Measurements from ENCODE around the gene PARP14.
A peak's percentile ranks its signal among the peaks of the same experiment; 100 is the strongest.
"Not testable (repeated sequence)": the region's sequence is repeated elsewhere in the genome, so short reads cannot be mapped to it uniquely, and the experiment has no call there.

The PARP14 gene

GRCh38 chr3:122680475-122681283, at the start of gene PARP14:
Gene PARP14 (plus strand): TSS chr3:122680839. CDS start chr3:122680884, 45 bp downstream.
- no peaks in the 10 kb centered on the region for H3K9me3 ChIP-seq (ENCODE audit: control insufficient read depth, insufficient read depth, low read length)
- H3K36me3 ChIP-seq (ENCODE audit: control insufficient read depth, insufficient read depth, low read length), result no peaks in the 10 kb centered on the region
- peak within 1 kb of the TSS; percentile 55 for H3K9ac ChIP-seq (ENCODE audit: low read depth, low read length)
- H3K4me3 ChIP-seq (ENCODE audit: low read depth, low read length), result peak within 1 kb of the TSS; percentile 73
- peaks cover 5% of the 10 kb centered on the region for H3K4me1 ChIP-seq (ENCODE audit: control insufficient read depth, insufficient read depth, low read length)
- H3K27me3 ChIP-seq (ENCODE audit: control insufficient read depth, insufficient read depth, low read length), result peaks cover 15% of the 10 kb centered on the region

GRCh38 chr3:122635789-122636188, 44.9 kb upstream of the PARP14 start:
- Histone ChIP-seq H3K4me3 (ENCODE audit: low read depth, low read length) (no peak overlapping the region), H3K36me3 (ENCODE audit: control insufficient read depth, insufficient read depth, low read length) (no peaks in the 10 kb centered on the region), H3K27me3 (ENCODE audit: control insufficient read depth, insufficient read depth, low read length) (no peaks in the 10 kb centered on the region), H3K4me1 (ENCODE audit: control insufficient read depth, insufficient read depth, low read length) (no peaks in the 10 kb centered on the region), H3K9ac (ENCODE audit: low read depth, low read length) (no peak overlapping the region), H3K9me3 (ENCODE audit: control insufficient read depth, insufficient read depth, low read length) (no peaks in the 10 kb centered on the region)

GRCh38 chr3:122636697-122637096, 43.9 kb upstream of the PARP14 start:
- Histone ChIP-seq H3K4me1 (ENCODE audit: control insufficient read depth, insufficient read depth, low read length) (no peaks in the 10 kb centered on the region), H3K9me3 (ENCODE audit: control insufficient read depth, insufficient read depth, low read length) (no peaks in the 10 kb centered on the region), H3K27me3 (ENCODE audit: control insufficient read depth, insufficient read depth, low read length) (no peaks in the 10 kb centered on the region), H3K36me3 (ENCODE audit: control insufficient read depth, insufficient read depth, low read length) (no peaks in the 10 kb centered on the region), H3K9ac (ENCODE audit: low read depth, low read length) (no peak overlapping the region), H3K4me3 (ENCODE audit: low read depth, low read length) (no peak overlapping the region)

- H3K27me3 ChIP-seq (ENCODE audit: control insufficient read depth, insufficient read depth, low read length), result no peaks in the 10 kb centered on the region
- H3K36me3 ChIP-seq (ENCODE audit: control insufficient read depth, insufficient read depth, low read length), result no peaks in the 10 kb centered on the region
- no peak overlapping the region for H3K4me3 ChIP-seq (ENCODE audit: low read depth, low read length)
- H3K9me3 ChIP-seq (ENCODE audit: control insufficient read depth, insufficient read depth, low read length), result no peaks in the 10 kb centered on the region
- H3K9ac ChIP-seq (ENCODE audit: low read depth, low read length), result no peak overlapping the region
- no peaks in the 10 kb centered on the region for H3K4me1 ChIP-seq (ENCODE audit: control insufficient read depth, insufficient read depth, low read length)
These were observed 40.1 kb upstream of the PARP14 start for GRCh38 chr3:122640437-122640999.

GRCh38 chr3:122642935-122643334, 37.7 kb upstream of the PARP14 start:
- Histone ChIP-seq H3K4me3 (ENCODE audit: low read depth, low read length) (no peak overlapping the region), H3K9ac (ENCODE audit: low read depth, low read length) (no peak overlapping the region), H3K4me1 (ENCODE audit: control insufficient read depth, insufficient read depth, low read length) (no peaks in the 10 kb centered on the region), H3K27me3 (ENCODE audit: control insufficient read depth, insufficient read depth, low read length) (no peaks in the 10 kb centered on the region), H3K9me3 (ENCODE audit: control insufficient read depth, insufficient read depth, low read length) (no peaks in the 10 kb centered on the region), H3K36me3 (ENCODE audit: control insufficient read depth, insufficient read depth, low read length) (no peaks in the 10 kb centered on the region)

- H3K27me3 ChIP-seq (ENCODE audit: control insufficient read depth, insufficient read depth, low read length), result no peaks in the 10 kb centered on the region
- H3K9ac ChIP-seq (ENCODE audit: low read depth, low read length), result no peak overlapping the region
- H3K4me1 ChIP-seq (ENCODE audit: control insufficient read depth, insufficient read depth, low read length), result no peaks in the 10 kb centered on the region
- H3K9me3 ChIP-seq (ENCODE audit: control insufficient read depth, insufficient read depth, low read length), result no peaks in the 10 kb centered on the region
- no peak overlapping the region for H3K4me3 ChIP-seq (ENCODE audit: low read depth, low read length)
- H3K36me3 ChIP-seq (ENCODE audit: control insufficient read depth, insufficient read depth, low read length), result no peaks in the 10 kb centered on the region
These were observed 34.3 kb upstream of the PARP14 start for GRCh38 chr3:122646146-122646988.

GRCh38 chr3:122651233-122651907, 29.3 kb upstream of the PARP14 start:
- not testable (repeated sequence) for H3K4me3 ChIP-seq (ENCODE audit: low read depth, low read length); H3K4me1 ChIP-seq (ENCODE audit: control insufficient read depth, insufficient read depth, low read length); H3K27me3 ChIP-seq (ENCODE audit: control insufficient read depth, insufficient read depth, low read length); H3K36me3 ChIP-seq (ENCODE audit: control insufficient read depth, insufficient read depth, low read length); H3K9me3 ChIP-seq (ENCODE audit: control insufficient read depth, insufficient read depth, low read length); H3K9ac ChIP-seq (ENCODE audit: low read depth, low read length)

GRCh38 chr3:122651962-122652361, 28.7 kb upstream of the PARP14 start:
- H3K9me3 ChIP-seq (ENCODE audit: control insufficient read depth, insufficient read depth, low read length); H3K4me1 ChIP-seq (ENCODE audit: control insufficient read depth, insufficient read depth, low read length); H3K36me3 ChIP-seq (ENCODE audit: control insufficient read depth, insufficient read depth, low read length); H3K9ac ChIP-seq (ENCODE audit: low read depth, low read length); H3K4me3 ChIP-seq (ENCODE audit: low read depth, low read length); H3K27me3 ChIP-seq (ENCODE audit: control insufficient read depth, insufficient read depth, low read length): not testable (repeated sequence)

- not testable (repeated sequence) for H3K4me3 ChIP-seq (ENCODE audit: low read depth, low read length); H3K9me3 ChIP-seq (ENCODE audit: control insufficient read depth, insufficient read depth, low read length); H3K4me1 ChIP-seq (ENCODE audit: control insufficient read depth, insufficient read depth, low read length); H3K9ac ChIP-seq (ENCODE audit: low read depth, low read length); H3K27me3 ChIP-seq (ENCODE audit: control insufficient read depth, insufficient read depth, low read length); H3K36me3 ChIP-seq (ENCODE audit: control insufficient read depth, insufficient read depth, low read length)
These were observed 22.3 kb upstream of the PARP14 start for GRCh38 chr3:122658336-122658735.

GRCh38 chr3:122660297-122660974, 20.2 kb upstream of the PARP14 start:
- H3K4me3 ChIP-seq (ENCODE audit: low read depth, low read length), result no peak overlapping the region
- no peaks in the 10 kb centered on the region for H3K36me3 ChIP-seq (ENCODE audit: control insufficient read depth, insufficient read depth, low read length)
- no peaks in the 10 kb centered on the region for H3K27me3 ChIP-seq (ENCODE audit: control insufficient read depth, insufficient read depth, low read length)
- H3K9ac ChIP-seq (ENCODE audit: low read depth, low read length), result no peak overlapping the region
- peaks cover 2% of the 10 kb centered on the region for H3K4me1 ChIP-seq (ENCODE audit: control insufficient read depth, insufficient read depth, low read length)
- no peaks in the 10 kb centered on the region for H3K9me3 ChIP-seq (ENCODE audit: control insufficient read depth, insufficient read depth, low read length)

GRCh38 chr3:122661633-122662032, 19.0 kb upstream of the PARP14 start:
- H3K9me3 ChIP-seq (ENCODE audit: control insufficient read depth, insufficient read depth, low read length), result no peaks in the 10 kb centered on the region
- no peak overlapping the region for H3K4me3 ChIP-seq (ENCODE audit: low read depth, low read length)
- peaks cover 4% of the 10 kb centered on the region for H3K4me1 ChIP-seq (ENCODE audit: control insufficient read depth, insufficient read depth, low read length)
- H3K27me3 ChIP-seq (ENCODE audit: control insufficient read depth, insufficient read depth, low read length), result no peaks in the 10 kb centered on the region
- H3K9ac ChIP-seq (ENCODE audit: low read depth, low read length), result no peak overlapping the region
- no peaks in the 10 kb centered on the region for H3K36me3 ChIP-seq (ENCODE audit: control insufficient read depth, insufficient read depth, low read length)

All from iPS-15b (cell line).